HG03095 (cell line): ENCODE measurements around the gene ZMYND12.
"Not testable (repeated sequence)": the region's sequence is repeated elsewhere in the genome, so short reads cannot be mapped to it uniquely, and the experiment has no call there.

Experiments
- ATAC-seq: cut with Tn5 transposase; IDR thresholded peaks from one replicate; pipeline ENCODE4 v1.9.1; 2021; ENCODE audit warnings: moderate library complexity; ENCODE audit not compliant: unreplicated experiment

ZMYND12 gene, protein sequence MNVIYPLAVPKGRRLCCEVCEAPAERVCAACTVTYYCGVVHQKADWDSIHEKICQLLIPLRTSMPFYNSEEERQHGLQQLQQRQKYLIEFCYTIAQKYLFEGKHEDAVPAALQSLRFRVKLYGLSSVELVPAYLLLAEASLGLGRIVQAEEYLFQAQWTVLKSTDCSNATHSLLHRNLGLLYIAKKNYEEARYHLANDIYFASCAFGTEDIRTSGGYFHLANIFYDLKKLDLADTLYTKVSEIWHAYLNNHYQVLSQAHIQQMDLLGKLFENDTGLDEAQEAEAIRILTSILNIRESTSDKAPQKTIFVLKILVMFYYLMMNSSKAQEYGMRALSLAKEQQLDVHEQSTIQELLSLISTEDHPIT

DNA sequence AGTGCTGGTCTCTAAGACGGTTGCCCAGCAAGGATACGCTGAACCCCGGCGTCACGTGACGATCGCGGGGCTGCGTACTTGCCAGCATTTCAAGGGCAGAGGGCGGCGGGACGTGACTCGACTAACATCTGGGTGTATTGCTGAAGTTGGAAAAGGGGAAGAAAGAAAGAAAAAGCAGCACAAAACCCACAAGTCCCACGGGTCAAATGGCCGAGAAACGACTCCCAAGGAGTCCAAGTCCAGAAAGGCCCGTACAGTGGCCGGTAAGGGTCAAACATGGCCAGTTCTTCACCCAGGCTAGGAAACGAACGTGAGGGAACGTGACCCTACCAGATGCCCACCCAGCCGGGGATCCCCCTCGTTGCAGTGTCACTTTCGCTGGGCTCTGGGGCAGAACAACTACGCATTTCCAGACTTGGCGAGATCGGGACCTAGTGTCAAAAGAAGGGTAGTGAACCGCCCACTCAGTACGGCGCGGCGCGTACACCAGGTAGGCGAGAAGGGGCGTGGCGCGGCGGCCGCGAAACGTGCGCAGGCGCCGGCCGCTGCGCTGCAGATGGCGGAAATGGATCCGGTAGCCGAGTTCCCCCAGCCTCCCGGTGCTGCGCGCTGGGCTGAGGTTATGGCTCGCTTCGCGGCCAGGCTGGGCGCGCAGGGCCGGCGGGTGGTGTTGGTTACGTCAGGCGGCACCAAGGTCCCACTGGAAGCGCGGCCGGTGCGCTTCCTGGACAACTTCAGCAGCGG is at the start of gene ZMYND12, which contains the start of gene PPCS:
Gene ZMYND12, minus strand, starts transcription at position 13 of the 744 bp plus-strand sequence. CDS start 25 bp downstream, outside the sequence.
Gene PPCS, plus strand, starts transcription at position 534 of the 744 bp plus-strand sequence. Its CDS starts 23 bp downstream, at position 557.
- peak; percentile 86 for ATAC-seq

DNA sequence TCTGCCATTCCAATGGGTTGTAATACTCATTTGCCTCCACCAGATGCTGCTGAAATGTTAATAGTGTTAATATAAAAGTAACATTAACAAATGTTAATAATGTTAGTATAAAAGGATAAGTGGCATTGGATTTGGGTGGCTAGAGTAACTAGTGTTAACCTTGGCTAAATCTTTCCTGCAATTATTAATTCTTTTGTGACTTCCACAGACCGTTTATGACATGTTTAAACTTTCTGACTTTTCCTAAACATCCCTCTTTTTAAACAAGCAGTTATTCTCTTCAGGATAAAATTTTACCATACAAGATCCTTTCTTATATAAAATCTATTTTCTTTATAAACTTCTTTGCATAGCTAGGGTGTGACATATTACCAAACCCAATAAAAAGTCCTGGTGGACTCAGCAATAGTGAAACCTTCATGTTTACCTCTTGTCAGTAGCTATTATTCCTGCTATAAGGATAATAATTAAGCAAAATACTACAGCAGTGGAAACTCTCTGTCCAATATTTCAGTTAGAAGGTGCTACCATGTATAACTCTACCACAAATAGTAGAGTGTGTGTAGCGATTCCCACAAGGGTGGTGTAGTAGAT is 48.8 kb upstream of the ZMYND12 start:
- ATAC-seq, result no peak

DNA sequence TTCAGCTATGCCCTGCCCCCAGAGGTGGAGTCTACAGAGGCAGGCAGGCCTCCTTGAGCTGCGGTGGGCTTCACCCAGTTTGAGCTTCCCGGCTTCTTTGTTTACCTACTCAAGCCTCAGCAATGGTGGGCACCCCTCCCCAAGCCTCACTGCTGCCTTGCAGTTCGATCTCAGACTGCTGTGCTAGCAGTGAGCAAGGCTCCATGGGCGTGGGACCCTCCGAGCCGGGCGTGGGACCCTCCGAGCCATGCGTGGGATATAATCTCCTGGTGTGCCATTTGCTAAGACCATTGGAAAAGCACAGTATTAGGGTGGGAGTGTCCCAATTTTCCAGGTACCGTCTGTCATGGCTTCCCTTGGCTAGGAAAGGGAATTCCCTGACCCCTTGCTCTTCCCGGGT is 46.2 kb upstream of the ZMYND12 start:
- not testable (repeated sequence) for ATAC-seq

DNA sequence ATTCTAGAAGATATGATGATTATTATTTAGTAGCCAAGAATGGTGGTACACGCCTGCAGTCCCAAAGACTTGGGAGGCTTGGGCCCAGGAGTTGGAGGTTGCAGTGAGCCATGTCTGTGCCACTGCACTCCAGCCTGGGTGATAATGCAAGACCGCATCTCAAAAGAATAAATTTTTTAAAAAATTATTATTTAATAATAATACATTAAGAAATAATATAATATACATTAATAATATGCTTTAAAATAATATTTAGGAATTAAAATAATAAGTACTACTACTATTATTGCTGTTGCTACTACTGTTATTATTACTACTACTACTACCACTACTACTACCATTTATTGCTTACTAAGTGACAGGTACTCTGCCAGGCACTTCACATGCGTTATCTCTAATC is 34.4 kb upstream of the ZMYND12 start:
- ATAC-seq, result no peak

DNA sequence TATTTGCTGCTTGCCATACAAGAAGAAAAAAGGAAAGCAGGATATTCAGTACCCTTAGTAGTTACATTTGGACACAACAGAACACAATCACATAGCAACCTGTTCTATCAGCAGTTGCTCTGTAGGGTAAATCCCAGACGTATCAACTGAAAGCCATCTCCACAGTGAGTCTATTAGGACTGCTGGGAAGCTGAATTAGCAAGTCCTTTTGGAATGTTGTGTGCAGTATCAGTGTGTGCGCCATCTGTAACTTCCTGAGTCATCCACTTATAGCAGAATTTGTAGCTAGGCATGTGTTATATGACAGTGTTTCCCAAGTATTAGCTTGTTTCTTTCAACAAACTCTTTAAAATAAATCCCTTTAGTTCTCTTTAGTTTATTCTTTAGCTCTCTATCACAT is 28.6 kb upstream of the ZMYND12 start:
- ATAC-seq, result no peak

DNA sequence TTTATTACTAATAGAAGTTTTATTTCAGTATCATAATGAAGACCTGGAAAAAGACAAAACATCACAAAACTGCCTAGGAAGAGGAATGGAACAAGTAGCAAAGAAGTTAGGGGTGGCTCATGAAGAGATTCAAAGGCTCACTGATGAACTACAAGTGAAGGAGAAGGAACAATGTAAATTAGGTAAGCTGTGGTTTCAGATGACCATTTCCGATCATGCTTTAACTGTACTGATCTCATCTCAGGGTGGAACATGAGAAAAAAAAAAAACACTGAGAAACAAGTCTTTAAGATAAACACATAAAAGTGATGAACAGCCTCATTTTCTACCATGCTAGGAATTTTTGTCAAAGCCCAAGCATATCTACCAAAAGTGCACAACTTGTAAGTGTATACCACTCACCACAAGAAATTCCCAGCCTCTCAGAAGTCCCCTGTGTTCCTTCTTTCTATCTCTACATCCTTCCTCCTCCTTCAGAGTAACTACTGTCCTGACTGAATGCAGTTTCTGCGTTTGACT is 26.9 kb upstream of the ZMYND12 start:
- ATAC-seq, result no peak

DNA sequence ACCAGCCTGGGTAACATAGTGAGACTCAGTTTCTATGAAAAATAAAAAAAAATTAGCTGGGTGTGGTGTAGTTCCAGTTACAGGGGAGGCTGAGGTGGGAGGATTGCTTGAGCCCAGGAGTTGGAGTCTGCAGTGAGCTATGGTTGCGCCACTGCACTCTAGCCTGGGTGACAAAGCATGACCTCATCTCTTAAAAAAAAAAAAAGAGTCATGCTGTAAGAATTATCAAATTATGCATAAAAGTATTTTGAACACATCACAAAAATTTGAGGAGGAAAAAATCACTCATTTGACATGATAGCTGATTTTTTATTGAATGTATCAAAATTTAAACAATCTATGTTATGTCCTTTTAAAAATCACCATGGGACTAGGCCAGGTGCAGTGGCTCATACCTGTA is 25.1 kb upstream of the ZMYND12 start:
- ATAC-seq, result no peak

DNA sequence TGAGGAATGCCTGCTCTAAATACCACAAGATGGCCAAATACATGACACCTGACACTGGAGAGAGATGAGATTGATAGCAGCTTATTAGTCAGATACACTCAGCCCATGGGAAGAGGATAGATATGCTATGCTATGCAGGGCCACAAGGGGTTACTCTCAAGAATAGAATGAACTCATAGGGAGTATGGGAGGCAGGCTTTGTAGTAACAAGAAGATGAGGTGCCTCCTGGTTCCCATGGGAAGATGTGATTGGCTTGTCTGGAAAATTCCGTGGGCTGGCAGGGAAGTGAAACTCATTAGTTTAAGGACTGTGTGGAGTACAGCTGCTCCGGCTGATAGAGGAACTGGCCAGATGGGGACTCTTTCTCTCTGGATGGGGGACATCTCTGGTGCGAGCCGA is 23.8 kb upstream of the ZMYND12 start:
- no peak for ATAC-seq

DNA sequence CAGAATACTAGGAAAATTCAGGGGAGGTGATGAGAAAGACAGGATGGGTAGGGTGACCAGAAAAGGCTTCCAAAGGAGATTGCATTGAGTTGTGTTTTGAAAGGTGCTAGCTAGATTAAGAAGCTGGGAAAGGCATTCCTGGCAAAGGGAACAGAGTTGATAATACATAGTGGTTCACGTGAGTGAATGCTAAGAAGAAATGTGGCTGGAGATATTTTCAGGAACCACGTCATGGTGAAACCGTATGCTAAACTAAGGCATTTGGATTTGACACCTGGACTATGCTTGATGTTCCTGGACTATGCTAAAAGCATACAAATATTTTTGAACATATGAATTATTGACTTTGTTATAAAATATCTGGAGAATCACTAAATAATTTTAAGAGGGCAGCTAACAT is 22.0 kb upstream of the ZMYND12 start:
- ATAC-seq, result no peak

DNA sequence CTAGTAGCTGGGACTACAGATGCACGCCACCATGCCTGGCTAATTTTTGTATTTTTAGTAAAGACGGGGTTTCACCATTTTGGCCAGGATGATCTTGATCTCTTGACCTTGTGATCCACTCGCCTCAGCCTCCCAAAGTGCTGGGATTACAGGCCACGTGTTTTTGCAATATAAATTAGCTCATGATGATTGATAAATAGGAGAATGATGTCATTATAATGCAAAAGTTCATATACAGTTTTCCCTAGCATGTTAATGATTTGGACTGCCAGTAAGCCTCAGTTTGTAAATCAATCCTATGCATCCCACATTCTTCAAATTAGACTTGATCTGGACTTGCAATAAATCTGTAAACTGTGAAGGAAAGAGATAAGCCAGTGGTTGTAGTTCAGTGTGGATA is 21.5 kb upstream of the ZMYND12 start:
- ATAC-seq, result not testable (repeated sequence)

DNA sequence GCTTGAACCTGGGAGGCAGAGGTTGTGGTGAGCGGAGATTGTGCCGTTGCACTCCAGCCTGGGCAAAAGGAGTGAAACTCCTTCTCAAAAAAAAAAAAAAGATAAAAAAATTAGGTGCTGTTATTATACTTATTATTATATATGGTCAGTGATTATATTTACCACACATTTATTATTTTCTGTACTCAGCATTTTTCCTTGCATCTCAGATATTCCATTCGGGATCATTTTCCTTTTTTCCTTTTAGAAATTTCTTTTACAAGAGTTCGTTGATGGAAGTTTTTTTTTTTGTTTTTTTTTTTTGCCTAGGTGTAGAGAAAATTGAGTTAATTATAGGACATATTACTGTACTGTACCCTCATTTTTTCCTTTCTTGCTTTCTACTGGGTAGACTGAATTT is 20.8 kb upstream of the ZMYND12 start:
- ATAC-seq, result no peak

DNA sequence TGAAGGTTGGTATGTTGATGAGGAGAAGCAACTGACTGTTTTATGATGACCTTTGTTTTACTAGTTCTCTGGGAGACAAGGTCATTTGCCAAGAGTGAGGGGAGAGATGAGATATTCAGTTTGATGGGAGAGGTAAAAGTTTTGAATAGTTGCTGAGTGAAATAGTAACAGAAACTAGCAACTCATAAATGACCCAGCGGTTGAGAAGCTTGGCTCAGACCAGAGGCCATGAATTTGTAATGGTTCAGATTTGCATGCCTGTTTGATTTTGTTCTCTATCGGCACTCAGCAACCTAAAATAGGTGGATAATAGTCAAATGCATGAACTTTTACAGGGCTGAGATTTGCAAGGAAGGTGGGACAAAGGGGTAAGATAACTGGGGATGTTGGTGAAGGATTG is 13.9 kb upstream of the ZMYND12 start:
- peak; percentile 54 for ATAC-seq

DNA sequence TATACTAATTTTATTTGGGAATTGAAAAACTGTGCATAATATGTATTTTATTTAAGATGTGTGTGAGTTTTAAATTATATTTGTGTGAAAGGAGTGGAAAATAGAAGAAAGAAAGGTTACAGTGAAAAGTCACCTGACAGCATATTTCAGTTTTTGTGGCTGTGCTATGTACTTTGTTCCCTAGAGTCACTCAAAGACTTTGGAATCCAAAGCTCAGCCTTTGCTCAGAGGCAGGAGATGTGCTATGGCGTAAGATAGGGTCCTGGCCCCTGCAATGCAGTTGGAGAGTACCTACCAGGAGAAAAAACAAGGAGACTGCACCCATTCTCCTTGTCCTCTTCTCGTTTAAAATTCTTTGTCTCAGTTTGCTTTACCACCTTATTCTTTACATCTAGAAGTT is 10.2 kb upstream of the ZMYND12 start:
- no peak for ATAC-seq

DNA sequence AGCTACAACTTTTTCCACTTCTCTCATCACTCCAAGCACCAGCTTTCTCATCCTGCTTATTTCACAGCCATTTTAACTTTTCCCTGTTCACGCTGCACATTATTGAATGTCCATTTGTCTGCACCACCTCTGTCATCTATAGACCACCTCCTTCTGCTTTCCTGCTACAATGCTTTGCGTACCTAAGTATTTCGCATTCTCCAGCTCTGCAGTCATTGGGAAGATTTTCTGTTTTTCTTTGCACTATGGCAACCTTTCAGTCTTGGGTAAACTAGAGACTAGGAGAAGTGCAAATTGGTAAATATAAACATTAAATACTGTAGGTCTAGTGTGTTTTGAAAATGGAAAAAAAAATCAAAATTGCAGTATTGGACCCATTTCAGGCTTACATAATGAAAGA is 8.1 kb upstream of the ZMYND12 start:
- no peak for ATAC-seq

DNA sequence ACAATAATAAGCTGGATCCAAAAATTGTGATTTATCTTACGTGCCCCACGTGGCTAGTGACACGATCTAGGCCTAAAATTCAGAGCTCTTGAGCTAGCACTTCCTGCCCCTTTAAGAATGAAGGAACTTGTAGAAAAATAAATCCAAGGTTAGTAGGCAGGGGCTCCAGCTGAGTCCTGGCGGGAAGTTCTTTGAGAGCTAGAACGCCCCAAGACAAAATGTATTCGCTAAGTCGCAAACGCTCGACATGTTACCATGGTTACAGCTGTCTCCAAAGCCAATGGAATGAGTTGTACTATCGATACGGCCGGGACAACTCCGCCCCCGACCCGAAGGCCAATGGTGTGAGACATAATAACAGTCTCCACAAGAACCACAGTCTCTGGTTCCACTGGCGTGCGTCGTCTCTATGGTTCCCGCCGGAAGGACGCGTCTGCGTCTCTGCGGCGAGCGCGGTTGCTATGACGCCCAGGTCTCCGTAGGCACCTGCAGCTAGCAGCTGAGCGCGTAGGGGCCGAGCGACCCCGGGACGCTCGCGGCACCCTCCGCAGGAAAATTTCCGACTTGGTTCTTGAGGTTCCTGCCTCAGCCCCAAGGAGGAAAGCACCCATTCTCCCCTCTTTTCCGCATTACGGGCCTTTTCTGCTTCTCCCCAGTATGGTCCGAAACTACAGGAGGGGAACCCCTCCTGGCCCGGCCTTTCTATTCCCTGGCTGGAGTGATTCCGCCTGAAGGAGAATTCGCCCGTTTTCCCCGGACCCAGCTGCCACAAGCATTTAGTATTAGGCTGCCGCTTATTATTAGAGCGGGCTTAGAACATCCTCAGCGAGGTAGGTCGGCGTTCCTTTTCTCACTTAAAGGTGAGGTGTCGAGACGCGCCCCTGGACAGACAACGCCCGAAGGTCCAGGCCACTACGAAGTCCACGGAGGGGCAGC is 7.3 kb upstream of the ZMYND12 start, which contains the start of gene CCDC30:
Gene CCDC30, plus strand, starts transcription at position 459 of the 936 bp plus-strand sequence. CDS start 17,266 bp downstream, outside the sequence.
- peak; percentile 99 for ATAC-seq

DNA sequence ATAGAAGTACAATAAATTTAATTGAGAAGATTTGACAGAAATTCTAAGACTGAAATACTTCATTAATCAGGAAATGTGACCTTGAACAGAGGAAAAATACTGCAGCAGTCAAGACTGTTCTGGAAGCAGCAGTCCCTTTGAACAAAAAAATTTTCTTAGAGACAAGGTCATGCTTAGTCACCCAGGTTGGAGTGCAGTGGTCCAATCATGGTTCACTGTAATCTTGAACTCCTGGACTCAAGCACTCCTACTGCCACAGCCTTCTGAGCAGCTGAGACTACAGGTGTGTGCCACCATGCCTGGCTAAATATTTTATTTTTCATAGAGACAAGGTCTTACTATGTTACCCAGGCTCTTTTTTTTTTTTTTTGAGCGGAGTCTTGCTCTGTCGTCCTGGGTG is 5.4 kb upstream of the ZMYND12 start:
- no peak for ATAC-seq

DNA sequence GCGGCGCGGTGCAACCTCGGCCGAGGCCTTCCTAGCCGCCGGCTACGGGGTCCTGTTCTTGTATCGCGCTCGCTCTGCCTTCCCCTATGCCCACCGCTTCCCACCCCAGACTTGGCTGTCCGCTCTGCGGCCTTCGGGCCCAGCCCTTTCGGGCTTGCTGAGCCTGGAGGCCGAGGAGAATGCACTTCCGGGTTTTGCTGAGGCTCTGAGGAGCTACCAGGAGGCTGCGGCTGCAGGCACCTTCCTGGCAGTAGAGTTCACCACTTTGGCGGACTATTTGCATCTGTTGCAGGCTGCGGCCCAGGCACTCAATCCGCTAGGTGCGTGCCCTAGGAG is 900 bp upstream of the ZMYND12 start:
- ATAC-seq, result peak; percentile 48

DNA sequence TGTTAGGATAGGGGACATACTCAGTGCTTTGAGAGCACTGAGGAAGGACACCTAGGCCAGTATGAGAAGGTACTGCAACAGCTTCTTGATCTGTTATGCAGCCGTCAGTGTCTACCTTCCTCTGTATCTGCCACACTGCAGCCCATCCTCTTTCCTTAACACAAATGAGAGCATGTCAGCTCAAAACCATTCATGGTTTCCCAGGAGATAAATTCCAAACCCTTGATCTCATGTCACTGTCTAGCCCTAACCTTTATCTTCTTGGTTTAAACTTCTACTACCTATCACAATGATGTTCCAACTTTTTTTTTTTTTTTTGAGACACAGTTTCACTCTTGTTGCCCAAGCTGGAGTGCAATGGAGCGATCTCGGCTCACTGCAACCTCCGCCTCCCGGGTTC is 1.4 kb downstream of the ZMYND12 start:
- no peak for ATAC-seq

DNA sequence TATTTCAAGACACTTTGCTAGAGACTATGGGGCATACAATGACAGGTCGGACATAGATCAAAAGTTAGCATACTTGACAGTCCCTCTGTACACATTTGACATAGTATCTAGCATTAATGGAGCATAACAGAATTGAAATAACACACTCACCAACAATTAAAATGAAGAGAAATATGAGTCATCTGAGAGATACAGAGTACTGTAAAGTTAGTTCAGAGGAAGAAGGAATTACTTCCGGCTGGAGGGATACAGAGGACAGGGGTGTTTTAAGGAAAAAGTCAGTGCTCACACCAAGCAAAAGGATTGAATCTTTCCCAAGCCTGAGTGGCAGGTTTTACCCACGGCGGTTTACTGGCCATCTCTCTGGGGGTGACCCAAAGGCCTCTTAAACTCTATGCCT is 2.4 kb downstream of the ZMYND12 start:
- no peak for ATAC-seq

DNA sequence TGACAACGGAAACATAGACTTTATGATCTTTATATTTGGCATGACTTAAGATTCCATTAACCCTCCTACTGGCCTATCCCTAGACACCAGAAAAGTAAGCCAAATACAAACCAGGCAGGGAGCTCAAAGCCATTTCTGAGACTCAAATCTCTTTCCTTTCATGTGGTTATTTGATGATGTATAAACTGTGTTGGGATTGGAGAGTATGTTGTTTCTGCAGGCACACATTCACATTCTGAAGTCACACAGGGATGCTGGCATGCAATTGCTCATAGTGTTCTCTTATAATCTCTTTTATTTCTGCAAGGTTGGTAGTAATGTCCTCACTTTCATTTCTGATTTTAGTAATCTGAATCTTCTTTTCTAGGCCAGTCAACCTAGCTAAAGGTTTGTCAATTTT is 5.8 kb downstream of the ZMYND12 start:
- ATAC-seq, result no peak

DNA sequence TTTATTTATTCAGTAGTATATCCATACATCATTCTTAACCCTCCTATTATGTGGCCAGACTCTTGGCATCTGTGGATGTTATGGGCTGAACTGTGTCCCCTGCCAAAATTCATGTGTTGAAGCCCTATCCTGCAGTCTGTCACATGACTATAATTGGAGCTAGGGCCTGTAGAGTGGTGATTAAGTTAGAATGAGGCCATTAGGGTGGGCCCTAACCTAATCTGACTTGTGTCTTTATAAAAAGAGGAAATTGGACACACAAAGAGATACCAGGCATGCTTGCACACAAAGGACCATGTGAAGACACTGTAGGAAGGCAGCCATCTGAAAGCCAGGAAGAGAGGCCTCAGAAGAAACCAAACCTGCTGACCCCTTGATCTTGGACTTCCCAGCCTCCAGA is 6.6 kb downstream of the ZMYND12 start:
- ATAC-seq, result no peak
